ENCODE results near the gene BABAM1.

BABAM1 gene

DNA sequence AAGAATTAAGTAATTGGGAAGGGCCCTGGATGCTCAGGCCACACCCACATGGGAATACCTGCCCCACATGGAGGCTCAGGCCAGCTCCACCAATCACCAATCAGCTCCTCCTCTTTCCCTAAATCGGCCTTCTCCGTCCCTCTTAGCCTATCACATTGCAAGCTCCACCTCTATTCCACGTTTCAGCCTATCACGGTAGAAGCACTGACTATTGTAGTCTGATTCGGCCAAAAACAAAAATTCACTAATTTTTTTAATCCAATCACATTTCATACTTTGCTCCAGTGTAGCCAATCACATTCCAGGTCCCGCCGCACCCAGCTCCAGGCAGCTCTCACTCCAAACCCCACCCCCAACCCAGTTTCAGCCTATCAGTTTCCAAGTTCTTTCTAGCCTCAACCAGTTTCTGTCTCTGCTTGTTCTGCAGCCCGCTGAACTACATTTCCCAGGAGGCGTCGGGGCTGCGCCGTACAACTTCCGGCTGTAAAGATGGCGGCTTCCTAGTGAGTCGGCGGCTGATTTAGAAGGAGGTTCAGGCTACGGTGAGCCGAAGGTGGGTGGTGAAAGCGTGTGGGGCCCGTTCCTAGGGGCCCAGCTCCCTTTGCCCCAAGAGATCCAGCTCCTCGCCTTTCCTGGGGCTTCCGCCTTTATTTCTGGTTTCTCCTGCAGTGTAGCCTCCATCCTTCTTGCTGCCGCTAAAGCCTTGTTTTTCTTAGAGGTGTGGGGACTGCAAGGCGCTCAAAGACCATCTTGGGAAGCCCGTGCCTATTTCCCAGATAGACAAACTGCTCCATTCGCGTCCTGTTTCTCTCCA is at the start of gene BABAM1:
BABAM1 (plus strand) TSS at position 469 of the 814 bp plus-strand sequence. CDS start 1,364 bp downstream, outside the sequence.
- Histone ChIP-seq H3K36me3 (ENCODE audit: control insufficient read depth, insufficient read depth, low read length) (peaks cover 2% of the 10 kb centered on the region; the same call in 1 of the 2 replicates), H3K4me3 (replicated peaks; ENCODE audit: low read depth, low read length) (peak within 1 kb of the TSS; percentile 81), H3K27me3 (replicated peaks; ENCODE audit: control insufficient read depth, insufficient read depth, low read length) (no peaks in the 10 kb centered on the region)
- TF ChIP-seq, protein P1, sequence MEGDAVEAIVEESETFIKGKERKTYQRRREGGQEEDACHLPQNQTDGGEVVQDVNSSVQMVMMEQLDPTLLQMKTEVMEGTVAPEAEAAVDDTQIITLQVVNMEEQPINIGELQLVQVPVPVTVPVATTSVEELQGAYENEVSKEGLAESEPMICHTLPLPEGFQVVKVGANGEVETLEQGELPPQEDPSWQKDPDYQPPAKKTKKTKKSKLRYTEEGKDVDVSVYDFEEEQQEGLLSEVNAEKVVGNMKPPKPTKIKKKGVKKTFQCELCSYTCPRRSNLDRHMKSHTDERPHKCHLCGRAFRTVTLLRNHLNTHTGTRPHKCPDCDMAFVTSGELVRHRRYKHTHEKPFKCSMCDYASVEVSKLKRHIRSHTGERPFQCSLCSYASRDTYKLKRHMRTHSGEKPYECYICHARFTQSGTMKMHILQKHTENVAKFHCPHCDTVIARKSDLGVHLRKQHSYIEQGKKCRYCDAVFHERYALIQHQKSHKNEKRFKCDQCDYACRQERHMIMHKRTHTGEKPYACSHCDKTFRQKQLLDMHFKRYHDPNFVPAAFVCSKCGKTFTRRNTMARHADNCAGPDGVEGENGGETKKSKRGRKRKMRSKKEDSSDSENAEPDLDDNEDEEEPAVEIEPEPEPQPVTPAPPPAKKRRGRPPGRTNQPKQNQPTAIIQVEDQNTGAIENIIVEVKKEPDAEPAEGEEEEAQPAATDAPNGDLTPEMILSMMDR (IDR thresholded peaks at IDR 0.05; ENCODE audit: insufficient read depth, low read length, poor library complexity, severe bottlenecking), result no peak
- peak; percentile 94 for DNase-seq (ENCODE audit: extremely low read depth, insufficient read length)

DNA sequence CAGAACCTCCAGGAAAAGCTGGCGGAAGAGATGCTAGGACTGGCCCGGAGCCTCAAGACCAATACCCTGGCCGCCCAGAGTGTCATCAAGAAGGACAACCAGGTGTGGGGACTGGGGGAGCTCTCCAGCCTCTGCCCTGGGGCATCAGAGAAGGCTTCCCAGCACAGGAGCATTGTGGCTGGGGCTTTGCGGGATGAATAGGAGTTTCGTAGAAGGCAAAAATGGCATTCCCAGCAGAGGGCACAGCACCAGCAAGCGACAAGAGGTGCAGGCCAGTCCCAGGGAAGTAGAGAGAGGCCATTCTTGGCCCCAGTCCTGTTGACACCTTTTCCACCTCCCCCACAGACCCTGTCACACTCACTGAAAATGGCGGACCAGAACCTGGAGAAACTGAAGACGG is 48.0 kb upstream of the BABAM1 start:
- no peak overlapping the region for H3K4me3 ChIP-seq (replicated peaks; ENCODE audit: low read depth, low read length)
- DNase-seq (ENCODE audit: extremely low read depth, insufficient read length), result no peak
- TF ChIP-seq, protein P1 (IDR thresholded peaks at IDR 0.05; ENCODE audit: insufficient read depth, low read length, poor library complexity, severe bottlenecking), result no peak
- H3K36me3 ChIP-seq (ENCODE audit: control insufficient read depth, insufficient read depth, low read length), result peaks cover 9% of the 10 kb centered on the region
- H3K27me3 ChIP-seq (replicated peaks; ENCODE audit: control insufficient read depth, insufficient read depth, low read length), result no peaks in the 10 kb centered on the region

DNA sequence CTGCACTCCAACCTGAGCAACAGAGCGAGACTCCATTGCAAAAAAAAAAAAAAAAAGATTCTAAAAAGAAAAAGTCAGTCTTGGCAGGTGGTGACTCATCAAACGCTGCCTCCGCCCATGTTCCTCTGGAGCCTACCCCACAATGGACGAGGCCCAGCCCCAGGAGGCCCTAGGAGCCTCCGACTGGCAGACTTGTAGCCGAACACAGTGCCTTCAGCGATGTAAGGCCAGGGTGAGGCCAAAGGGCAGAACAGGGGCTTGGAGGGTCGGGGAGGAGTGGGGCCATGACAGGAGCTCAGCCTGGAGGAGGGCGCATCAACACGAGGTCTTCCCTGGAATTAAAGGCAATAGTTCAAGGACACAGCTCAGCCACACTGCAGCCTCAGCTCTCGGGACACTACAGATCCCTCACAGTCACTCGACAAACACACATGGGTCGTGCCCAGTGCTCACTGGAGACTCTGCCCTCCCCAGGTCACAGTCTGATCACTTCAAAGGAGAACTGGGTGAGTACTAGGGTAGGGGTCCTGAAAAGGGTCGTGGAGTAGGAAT is 47.0 kb upstream of the BABAM1 start:
- Histone ChIP-seq H3K27me3 (replicated peaks; ENCODE audit: control insufficient read depth, insufficient read depth, low read length) (no peaks in the 10 kb centered on the region), H3K4me3 (replicated peaks; ENCODE audit: low read depth, low read length) (no peak overlapping the region), H3K36me3 (ENCODE audit: control insufficient read depth, insufficient read depth, low read length) (peaks cover 9% of the 10 kb centered on the region)
- TF ChIP-seq, protein P1 (IDR thresholded peaks at IDR 0.05; ENCODE audit: insufficient read depth, low read length, poor library complexity, severe bottlenecking), result no peak
- no peak for DNase-seq (ENCODE audit: extremely low read depth, insufficient read length)

DNA sequence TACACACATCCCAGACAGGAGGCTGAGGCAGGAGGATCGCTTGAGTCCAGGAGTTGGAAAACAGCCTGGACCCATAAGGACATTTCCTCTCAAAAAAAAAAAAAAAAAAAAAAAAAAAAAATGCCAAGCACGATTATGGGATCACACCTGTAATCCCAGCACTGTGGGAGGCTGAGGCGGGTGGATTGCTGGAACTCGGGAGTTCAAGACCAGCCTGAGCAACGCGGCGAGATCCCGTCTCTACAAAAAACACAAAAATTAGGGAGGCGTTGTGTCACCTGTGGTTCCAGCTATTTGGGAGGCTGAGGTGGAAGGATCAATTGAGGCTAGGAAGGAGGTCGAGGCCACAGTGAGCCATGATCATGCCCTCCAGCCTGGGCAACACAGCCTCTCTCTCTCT is 42.2 kb upstream of the BABAM1 start:
- TF ChIP-seq, protein P1 (IDR thresholded peaks at IDR 0.05; ENCODE audit: insufficient read depth, low read length, poor library complexity, severe bottlenecking), result no peak
- H3K27me3 ChIP-seq (replicated peaks; ENCODE audit: control insufficient read depth, insufficient read depth, low read length), result no peaks in the 10 kb centered on the region
- no peak for DNase-seq (ENCODE audit: extremely low read depth, insufficient read length)
- peaks cover 1% of the 10 kb centered on the region for H3K36me3 ChIP-seq (ENCODE audit: control insufficient read depth, insufficient read depth, low read length)
- no peak overlapping the region for H3K4me3 ChIP-seq (replicated peaks; ENCODE audit: low read depth, low read length)

DNA sequence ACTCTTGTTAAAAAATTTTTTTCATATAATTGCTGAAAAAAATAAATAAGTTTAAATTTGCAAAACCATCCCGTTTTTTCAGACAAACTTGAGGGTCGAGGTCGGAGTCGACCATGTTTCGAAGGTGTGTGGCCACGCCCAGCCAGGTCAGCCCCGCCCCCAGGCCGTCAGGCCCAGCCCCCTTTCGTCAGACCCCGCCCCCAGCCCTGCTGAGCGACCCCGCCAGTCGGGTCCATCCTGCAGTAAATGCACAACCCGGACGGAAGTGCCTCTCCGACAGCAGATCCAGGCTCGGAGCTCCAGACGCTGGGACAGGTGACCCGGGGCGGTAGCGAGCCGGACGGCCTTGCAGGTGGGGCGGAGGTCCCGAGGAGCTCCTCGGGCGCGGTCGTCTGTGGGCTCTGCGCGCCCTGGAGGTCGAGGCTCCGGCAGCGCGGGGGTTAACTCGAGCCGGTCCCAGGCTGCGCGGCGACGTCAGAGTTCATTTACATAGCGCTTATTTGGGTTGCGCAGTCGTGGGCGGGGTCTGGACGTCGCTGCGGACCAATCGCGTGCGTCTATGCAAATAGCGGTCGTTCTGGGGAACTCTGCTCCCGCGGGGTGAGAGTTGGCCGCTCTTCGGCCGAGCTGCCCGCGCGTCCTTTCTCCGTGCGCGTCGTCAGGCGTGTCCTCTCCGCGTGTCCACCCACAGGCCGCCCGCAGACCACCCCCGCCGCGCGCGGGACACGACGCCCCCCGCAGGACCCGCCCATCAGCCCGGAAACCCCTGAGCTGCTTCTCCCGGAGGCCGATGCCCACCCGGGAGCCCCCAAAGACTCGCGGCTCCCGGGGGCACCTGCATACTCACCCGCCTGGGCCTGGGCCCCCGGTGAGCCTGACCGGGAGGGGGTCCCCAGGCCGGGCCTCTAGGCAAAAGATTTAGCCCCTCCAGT is 41.0 kb upstream of the BABAM1 start, which contains the start of gene OCEL1:
OCEL1 (plus strand) TSS at position 225 of the 932 bp plus-strand sequence; CDS start at position 247, 22 bp downstream.
- peaks cover 1% of the 10 kb centered on the region for H3K36me3 ChIP-seq (ENCODE audit: control insufficient read depth, insufficient read depth, low read length)
- DNase-seq (ENCODE audit: extremely low read depth, insufficient read length), result peak; percentile 98
- H3K27me3 ChIP-seq (replicated peaks; ENCODE audit: control insufficient read depth, insufficient read depth, low read length), result no peaks in the 10 kb centered on the region
- TF ChIP-seq, protein P1 (IDR thresholded peaks at IDR 0.05; ENCODE audit: insufficient read depth, low read length, poor library complexity, severe bottlenecking), result peak; percentile 6
- H3K4me3 ChIP-seq (replicated peaks; ENCODE audit: low read depth, low read length), result peak within 1 kb of the TSS; percentile 80

Measured in GM06990 (cell line).